T-helper 2 cell (primary cell): ENCODE data around the gene ERGIC2.
A peak's percentile ranks its signal among the peaks of the same experiment; 100 is the strongest.
"Not testable (repeated sequence)": the region's sequence is repeated elsewhere in the genome, so short reads cannot be mapped to it uniquely, and the experiment has no call there.

Experiments
- DNase-seq, 5 experiments: peaks; one replicate each; pipeline versions ENCODE4 v3.0.0 to v3.0.0-alpha.2; 2012 to 2022
- total RNA-seq, 2 donors: gene quantifications; one replicate each; lab custom pipeline; 2026; lab: John Stamatoyannopoulos, UW

ERGIC2 gene
- 39.9 to 59.9 reads per million in 2 donors for total RNA-seq

GRCh38 chr12:29380536-29381523, at the start of gene ERGIC2:
TSS of gene ERGIC2 (minus strand) at chr12:29381172. CDS start at chr12:29371633, 9,539 bp downstream.
- peak; percentile 64 to 99 (median 86) for DNase-seq

GRCh38 chr12:29430716-29431044, 49.7 kb upstream of the ERGIC2 start:
- DNase-seq = no peak

GRCh38 chr12:29429999-29430715, 49.2 kb upstream of the ERGIC2 start:
- DNase-seq = no peak

- no peak for DNase-seq
These were observed 47.7 kb upstream of the ERGIC2 start for GRCh38 chr12:29428633-29429032.

GRCh38 chr12:29427964-29428363, 47.0 kb upstream of the ERGIC2 start:
- peak in 1 of 5 experiments; percentile 20 for DNase-seq

- DNase-seq = no peak
These were observed 45.5 kb upstream of the ERGIC2 start for GRCh38 chr12:29426498-29426897.

GRCh38 chr12:29425722-29426121, 44.8 kb upstream of the ERGIC2 start:
- no peak for DNase-seq

GRCh38 chr12:29416748-29417147, 35.8 kb upstream of the ERGIC2 start:
- DNase-seq = no peak

- DNase-seq = no peak
These were observed 34.1 kb upstream of the ERGIC2 start for GRCh38 chr12:29415111-29415510.

GRCh38 chr12:29414368-29414767, 33.4 kb upstream of the ERGIC2 start:
- no peak for DNase-seq

- DNase-seq = no peak
These were observed 24.6 kb upstream of the ERGIC2 start for GRCh38 chr12:29405561-29405960.

GRCh38 chr12:29403991-29404390, 23.0 kb upstream of the ERGIC2 start:
- DNase-seq = no peak

GRCh38 chr12:29402437-29402836, 21.5 kb upstream of the ERGIC2 start:
- no peak for DNase-seq

GRCh38 chr12:29398495-29398894, 17.5 kb upstream of the ERGIC2 start:
- no peak for DNase-seq

GRCh38 chr12:29396774-29397173, 15.8 kb upstream of the ERGIC2 start:
- DNase-seq = no peak

GRCh38 chr12:29395356-29395755, 14.4 kb upstream of the ERGIC2 start:
- DNase-seq = no peak

- DNase-seq = peak in 2 of 5 experiments; percentile 22 to 87
These were observed 9.4 kb upstream of the ERGIC2 start for GRCh38 chr12:29390419-29390818.

- peak in 2 of 5 experiments; percentile 5 to 12 for DNase-seq
These were observed 8.4 kb upstream of the ERGIC2 start for GRCh38 chr12:29389295-29389919.

GRCh38 chr12:29386084-29386680, 5.2 kb upstream of the ERGIC2 start:
- DNase-seq = not testable (repeated sequence)

GRCh38 chr12:29385194-29385593, 4.2 kb upstream of the ERGIC2 start:
- DNase-seq = not testable (repeated sequence)

- DNase-seq = no peak
These were observed 1.3 kb upstream of the ERGIC2 start for GRCh38 chr12:29382251-29382650.

GRCh38 chr12:29376118-29376517, 4.9 kb downstream of the ERGIC2 start:
- DNase-seq = no peak

GRCh38 chr12:29374913-29375312, 6.1 kb downstream of the ERGIC2 start:
- no peak for DNase-seq
